D721Med (cell line): ENCODE results near the gene CD22.

ENCODE experiments used
- DNase-seq: peaks from one replicate; pipeline ENCODE4 v3.0.0; 2011; ENCODE audit warnings: low spot score; ENCODE audit not compliant: insufficient read length
- FAIRE-seq: peaks from 2 replicates; lab custom pipeline; 2011; peaks lifted over from hg19 to GRCh38; lab: Jason Lieb, UNC
- TF ChIP-seq, protein P1 (sequence below): IDR thresholded peaks from 2 replicates; pipeline ENCODE4 v1.5.1; 2012; ENCODE audit warnings: mild to moderate bottlenecking, control low read depth; ENCODE audit not compliant: insufficient read depth; ENCODE audit errors: missing control alignments

Gene CD22

DNA sequence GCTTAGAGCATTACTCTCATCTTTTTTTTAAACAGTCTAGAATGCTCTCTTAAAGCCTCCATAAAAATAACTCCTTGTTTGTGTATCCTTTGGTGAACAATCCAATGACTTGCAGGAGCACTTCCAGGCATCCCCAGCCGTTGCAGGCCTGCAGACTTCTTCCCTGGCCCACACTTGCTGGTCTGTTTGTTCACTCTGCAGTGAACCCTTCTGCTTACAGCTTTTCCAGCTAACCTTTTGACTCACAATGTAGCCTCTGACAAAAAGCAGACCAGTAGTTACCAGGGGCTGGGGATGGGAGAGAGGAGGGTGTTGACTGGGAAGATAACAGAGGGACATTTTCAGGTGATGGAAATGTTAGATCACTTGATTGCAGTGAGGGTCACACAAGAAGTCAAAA lies 51.0 kb downstream of the CD22 start:
- FAIRE-seq (no peak), DNase-seq (no peak)
- TF ChIP-seq, protein P1, sequence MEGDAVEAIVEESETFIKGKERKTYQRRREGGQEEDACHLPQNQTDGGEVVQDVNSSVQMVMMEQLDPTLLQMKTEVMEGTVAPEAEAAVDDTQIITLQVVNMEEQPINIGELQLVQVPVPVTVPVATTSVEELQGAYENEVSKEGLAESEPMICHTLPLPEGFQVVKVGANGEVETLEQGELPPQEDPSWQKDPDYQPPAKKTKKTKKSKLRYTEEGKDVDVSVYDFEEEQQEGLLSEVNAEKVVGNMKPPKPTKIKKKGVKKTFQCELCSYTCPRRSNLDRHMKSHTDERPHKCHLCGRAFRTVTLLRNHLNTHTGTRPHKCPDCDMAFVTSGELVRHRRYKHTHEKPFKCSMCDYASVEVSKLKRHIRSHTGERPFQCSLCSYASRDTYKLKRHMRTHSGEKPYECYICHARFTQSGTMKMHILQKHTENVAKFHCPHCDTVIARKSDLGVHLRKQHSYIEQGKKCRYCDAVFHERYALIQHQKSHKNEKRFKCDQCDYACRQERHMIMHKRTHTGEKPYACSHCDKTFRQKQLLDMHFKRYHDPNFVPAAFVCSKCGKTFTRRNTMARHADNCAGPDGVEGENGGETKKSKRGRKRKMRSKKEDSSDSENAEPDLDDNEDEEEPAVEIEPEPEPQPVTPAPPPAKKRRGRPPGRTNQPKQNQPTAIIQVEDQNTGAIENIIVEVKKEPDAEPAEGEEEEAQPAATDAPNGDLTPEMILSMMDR = no peak

DNA sequence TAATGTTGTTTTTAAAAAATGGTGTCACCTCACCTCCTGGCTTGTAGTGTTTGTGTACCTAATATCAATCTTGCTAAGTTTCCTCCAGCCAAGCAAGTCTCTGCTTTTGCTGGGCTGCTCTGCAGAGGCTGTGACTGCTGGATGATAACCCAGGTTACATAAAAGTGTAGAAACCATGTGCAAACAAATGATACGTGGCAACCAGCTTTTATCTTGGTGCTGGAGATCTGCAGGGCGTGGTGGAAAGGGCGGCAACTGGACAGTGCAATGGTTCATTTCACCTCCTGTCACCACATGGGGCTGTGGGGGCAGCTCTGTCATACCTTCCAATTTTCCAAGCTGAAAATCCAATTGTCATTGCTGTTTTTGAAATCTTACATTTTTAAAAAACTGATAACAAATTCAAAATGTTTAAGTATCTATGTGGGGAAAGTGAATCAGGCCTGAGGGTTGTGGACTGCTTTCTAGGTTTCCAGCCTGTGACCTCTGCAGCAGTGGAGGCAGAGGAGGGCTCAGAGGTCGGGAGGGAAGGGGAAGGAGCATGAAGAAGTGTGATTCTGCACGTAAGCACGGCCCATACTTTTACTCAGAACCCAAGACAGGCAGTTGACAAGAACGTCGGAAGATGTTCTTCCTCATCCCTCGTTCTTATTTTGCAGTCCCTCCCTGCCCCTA lies 51.6 kb downstream of the CD22 start:
- no peak for DNase-seq
- FAIRE-seq = no peak
- TF ChIP-seq, protein P1 = no peak

DNA sequence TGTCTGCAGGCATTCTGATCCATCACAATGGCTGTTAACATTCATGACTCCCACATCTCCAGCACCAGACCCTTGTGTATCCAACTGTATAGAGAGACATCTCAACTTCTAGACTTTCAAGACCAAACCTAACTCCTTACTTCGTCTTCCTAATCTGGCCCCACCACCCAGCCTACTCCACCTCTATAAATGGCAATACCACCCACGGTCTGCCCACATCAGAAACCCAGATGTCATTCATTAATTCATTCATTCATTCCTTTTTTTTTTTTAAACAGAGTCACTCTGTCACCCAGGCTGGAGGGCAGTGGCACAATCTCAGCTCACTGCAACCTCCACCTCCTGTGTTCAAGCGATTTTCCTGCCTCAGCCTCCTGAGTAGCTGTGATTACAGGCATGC lies 52.3 kb downstream of the CD22 start:
- TF ChIP-seq, protein P1 = no peak
- FAIRE-seq (no peak), DNase-seq (no peak)

DNA sequence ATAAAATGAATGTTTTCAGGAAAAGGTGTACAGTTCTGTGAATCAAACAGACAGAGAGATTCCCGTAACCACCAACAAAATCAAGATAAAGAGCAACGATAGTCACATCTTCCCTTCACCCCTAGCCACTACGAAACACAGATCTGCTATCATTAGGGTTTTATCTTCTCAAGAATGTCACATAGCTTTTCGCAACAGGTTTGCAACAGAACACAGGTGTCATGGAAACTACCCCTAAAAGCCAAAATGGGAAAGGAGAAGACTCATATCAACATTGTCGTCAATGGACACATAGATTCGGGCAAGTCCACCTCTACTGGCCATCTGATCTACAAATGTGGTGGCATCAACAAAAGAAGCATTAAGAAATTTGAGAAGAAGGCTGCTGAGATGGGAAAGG lies 52.9 kb downstream of the CD22 start:
- DNase-seq = no peak
- TF ChIP-seq, protein P1 = no peak
- no peak for FAIRE-seq

DNA sequence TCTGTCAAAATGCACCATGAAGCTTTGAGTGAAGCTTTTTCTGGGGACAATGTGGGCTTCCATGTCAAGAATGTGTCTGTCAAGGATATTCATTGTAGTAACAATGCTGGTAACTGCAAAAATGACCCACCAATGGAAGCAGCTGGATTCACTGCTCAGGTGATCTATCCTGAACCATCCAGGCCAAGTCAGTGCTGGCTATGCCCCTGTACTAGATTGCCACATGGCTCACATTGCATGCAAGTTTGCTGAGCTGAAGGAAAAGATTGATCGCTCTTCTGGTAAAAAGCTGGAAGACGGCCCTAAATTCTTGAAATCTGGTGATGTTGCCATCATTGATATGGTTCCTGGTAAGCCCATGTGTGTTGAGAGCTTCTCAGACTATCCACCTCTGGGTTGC lies 54.5 kb downstream of the CD22 start:
- FAIRE-seq = no peak
- TF ChIP-seq, protein P1 = no peak

DNA sequence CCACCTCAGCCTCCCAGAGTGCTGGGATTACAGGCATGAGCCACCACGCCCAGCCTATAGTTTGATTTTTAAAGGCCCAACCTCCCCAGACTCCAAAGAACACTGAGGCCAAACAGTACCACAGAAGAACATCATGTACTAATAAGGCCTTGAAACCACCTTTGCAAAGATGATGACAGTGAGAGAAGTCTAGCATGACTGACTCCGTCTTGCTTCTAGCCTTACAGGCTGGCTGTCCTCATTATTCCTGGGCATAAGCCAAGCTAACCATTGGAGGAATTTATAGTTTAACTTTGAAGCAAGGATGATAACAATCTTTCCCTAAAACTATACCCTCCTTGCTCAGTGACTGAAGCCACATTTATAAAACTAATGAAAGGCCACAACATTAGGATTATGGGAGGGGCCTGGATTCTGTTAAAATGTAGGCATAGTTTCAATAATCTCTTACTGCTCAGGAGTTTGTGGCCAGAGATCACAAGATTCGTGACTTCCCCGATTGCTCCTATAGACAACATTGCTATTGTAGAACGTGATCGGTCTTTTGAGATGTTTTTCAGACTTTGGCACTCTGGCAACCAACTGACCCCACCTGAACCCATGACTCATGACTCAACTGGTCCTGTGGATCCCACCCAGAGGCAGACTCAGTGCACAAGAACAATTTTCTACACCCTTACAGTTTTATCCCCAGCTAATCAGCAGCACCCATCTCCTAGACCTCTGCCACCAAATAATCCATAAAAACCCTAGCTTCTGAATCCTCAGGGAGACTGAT lies 59.5 kb downstream of the CD22 start:
- TF ChIP-seq, protein P1 = no peak
- DNase-seq = no peak
- FAIRE-seq = no peak

More for the DNA sequence above, 54.5 kb downstream of the CD22 start:
- no peak for DNase-seq
